T-helper 22 cell (primary cell): ENCODE data around the gene GPSM3.
"Not testable (repeated sequence)": the region's sequence is repeated elsewhere in the genome, so short reads cannot be mapped to it uniquely, and the experiment has no call there.

ENCODE experiments used
- DNase-seq: peaks from one replicate; pipeline ENCODE4 v3.0.0-alpha.2; 2020; ENCODE audit warnings: low read depth

The GPSM3 gene

DNA sequence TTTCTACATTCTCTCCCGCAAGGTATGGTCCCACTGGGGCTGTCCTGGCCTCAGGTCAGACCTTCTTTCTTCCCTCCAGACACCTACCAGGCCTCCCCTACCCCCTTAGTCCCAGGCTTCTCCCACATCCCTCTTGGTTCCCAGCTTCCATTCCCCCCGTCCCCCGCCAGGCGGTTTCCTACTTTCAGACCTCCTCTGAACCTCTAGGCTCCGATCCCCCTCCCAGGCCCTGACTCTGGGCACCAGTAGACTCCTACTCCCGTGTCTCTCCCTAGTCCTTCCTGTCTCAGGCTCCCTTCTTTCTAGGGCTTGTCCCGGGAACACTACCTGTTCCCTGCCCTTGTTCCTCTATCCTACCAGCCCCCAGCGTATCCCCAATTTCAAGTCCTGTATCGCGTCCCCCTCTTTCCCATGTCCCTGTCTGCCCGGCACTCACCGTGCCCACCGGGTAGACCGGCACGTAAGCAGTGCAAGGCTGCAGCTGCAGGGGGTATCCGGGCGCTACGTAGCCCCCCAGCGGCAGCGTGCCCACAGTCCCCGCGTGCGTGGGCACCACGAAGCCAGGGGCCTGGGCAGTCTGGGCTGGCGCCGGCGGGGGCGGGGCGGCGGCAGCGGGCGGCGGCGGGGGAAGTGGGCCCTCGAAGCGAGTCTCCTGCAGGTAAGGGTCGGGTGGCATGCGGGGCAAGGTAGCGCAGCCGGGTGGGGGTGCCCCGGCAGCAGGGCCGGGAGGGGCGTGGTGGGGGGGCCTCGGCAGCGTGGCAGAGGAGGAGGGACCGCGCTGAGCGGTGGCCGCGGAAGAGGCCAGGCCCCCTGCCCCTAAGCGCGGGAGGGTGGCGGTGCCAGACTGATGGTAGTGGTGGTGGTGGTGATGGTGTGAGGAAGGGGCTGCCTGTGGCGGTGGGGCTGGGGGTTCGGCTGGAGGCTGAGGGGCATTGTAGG is 42.2 kb downstream of the GPSM3 start:
- no peak for DNase-seq

DNA sequence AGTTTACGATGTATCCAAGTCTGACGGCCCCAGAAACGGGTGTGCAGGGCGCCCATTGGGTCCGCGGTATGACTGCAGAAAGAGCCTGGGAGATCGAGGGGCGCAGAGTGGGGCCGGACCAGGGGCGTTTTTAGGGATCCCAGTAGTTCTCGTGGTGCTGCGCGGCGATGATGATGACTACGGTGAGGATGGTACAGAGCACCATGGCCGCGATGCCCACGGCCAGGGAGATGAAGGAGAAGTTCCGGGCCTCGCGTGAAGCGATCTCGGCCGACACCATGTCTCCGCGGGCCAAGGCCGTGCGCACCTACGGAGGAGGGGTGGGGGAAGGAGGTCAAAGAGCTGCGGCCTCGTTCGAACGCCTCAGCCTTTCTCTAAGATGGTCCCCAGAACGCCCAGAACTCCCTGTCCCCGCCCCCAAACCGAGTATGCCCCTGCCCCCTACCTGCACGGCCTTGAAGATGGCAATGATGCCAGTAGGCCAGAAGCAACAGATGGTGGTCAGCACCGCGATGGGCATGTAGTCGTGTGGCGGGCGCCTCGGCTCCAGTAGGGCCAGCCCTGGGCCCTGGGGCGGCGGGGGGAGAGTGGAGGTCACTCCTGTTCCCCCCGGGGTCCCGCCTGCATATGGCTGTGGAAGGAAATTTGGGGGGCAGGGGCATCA is 43.2 kb downstream of the GPSM3 start:
- no peak for DNase-seq

DNA sequence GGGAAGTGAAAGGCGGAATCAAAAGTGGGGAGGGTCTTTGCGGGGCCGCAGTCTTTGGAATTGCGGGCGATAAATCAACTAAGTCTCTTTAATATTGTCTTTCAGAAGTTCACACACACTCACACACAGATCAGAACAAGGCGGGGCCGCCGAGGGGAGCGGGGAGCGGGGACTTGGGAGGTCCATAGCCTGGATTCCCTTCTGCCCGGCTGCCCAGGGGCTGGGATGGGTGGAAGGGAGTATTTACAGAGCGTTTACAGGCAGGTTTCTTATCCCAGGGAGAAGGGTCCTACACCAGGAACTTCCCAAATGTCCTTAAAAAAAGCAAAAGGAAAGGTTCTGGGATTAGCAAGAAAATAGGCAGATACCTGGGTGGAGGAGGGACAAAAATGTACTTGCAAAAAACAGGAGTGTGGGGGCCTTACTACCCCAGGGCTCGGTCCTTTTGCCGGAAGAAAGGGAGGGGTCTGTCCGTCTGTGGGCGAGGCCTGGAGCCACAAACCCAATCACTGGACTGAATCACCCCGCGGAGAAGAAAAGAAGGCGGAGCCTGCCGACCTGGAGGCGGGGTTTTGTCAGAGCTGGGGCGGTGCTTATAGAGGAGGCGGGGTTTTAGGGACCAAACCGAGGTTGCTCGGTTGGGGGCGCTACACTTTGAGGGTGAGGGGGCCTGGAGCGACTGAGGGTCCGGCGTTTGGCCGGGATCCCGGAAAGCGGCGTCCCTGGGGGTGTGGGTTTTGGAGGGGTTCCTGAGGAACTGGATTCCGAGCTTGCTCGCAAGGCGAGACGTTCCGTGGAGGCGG is 44.0 kb downstream of the GPSM3 start:
- peak; percentile 32 for DNase-seq

DNA sequence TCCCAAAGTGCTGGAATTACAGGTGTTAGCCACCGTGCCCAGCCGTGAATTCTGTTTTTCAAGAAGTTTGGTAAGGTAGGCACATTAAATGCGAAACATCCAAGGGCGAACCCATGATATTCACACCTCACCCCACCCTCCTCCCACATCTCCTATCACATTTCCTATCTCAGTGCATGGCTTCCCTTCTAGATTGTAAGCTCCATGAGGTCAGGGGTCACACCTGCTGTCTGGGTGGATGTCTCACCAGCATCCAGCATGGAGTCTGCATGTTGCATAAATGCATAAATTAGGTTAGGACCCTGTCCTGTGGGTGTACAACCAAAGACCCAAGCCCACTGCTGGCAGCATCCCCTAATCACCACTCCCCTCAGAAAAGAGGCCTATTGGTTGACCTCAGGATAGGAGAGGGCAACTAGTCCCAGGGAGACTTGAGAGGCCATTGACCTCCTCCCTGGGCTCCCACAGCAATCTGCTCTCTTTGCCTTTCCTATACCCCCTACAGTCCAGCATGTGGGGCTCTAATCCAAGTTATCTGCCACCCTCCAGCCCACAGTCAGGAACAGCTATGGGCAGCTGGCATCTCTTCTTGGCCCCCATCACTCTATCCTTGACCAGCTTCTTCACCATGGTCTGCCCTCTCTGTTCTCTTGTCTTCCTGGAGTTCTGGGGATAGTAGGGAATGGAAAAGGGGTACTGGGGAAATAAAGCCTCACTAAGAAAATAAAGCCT is 44.9 kb downstream of the GPSM3 start:
- DNase-seq, result no peak

DNA sequence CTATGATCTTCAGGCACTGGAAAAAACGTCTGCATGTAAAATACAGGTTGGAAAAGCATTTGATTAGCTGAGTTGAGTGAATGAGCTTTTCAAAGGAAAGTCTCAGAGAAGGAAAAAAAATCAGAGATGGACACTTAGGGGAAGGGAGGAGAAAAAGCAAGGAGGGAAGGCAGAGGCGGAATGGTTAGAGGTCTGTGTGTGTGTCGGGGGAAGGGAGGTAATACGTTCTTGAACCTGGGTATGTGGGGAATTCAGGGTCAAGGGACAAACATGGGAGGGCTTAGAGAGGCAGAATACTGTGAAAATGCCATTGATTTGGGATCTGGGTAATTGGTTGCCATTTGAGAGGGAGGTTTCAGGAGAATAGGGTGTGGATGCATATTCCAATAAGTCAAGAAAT is 45.8 kb downstream of the GPSM3 start:
- no peak for DNase-seq

DNA sequence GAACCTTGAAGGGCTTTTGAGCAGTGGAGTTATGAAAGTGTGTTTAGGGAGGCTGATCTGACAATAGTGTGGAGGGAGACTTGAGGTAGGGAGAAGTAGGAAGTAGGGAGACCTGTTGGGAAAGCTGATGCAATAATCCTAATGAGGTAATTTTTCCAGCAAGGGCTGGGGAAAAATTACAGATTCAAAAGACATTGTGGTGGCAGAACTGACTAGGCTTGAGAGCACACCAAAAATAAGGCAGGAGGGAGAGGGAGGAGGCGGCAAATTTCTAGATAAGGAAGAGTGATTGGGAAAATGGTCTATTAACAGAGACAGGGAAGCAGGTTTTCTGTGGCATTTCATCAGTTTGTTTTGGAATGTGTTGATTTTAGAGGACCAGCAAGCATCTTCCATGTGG is 46.2 kb downstream of the GPSM3 start:
- DNase-seq, result no peak

DNA sequence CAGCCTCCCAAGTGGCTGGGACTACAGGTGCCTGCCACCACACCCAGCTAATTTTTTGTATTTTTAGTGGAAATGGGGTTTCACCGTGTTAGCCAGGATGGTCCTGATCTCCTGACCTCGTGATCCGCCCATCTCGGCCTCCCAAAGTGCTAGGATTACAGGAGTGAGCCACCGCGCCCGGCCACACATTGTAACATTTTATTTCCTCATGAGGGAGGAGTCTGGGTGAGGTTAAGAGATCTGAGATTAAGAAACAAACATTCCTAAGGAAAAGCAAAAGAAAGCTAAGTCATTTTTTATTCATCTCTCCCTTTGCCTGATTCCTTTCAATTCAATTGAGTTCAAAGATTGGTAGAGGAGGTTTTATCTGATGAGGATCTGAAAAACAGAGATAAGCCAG is 48.2 kb downstream of the GPSM3 start:
- DNase-seq, result not testable (repeated sequence)
